Sigmoid colon (tissue), 4 donors: ENCODE results near the gene VAV3.

Experiments
- CTCF ChIP-seq, 4 experiments: fragments of 450-650 bp in 3 of 4; fragments of 200-600 bp in 1 of 4; IDR thresholded peaks; one replicate each; pipeline ENCODE4 v1.5.1; 2016 to 2019; ENCODE audit warnings: antibody characterized with exemption in 4 of 4, mild to moderate bottlenecking in 3 of 4, moderate library complexity in 2 of 4
- EP300 ChIP-seq, 4 donors: sonication (generic); formaldehyde crosslinking; IDR thresholded peaks; one replicate each; pipeline ENCODE4 v1.6.1; 2017; ENCODE audit warnings: antibody characterized with exemption in 4 of 4
- POLR2A ChIP-seq, 2 donors: fragments of 450-650 bp; IDR thresholded peaks; one replicate each; pipeline ENCODE4 v1.6.1; 2016; ENCODE audit warnings: antibody characterized with exemption in 2 of 2, mild to moderate bottlenecking in 2 of 2, moderate library complexity in 2 of 2

GRCh38 chr1:107865627-107866026, 99.4 kb downstream of the VAV3 start:
- no peak for TF ChIP-seq POLR2A (IDR thresholded peaks at IDR 0.05)
- no peak for TF ChIP-seq CTCF (IDR thresholded peaks at IDR 0.05)
- no peak for TF ChIP-seq EP300 (IDR thresholded peaks at IDR 0.05)
